Left ventricle myocardium superior (tissue), 1 donor: ENCODE data around the gene RABGAP1L. TPM values are rescaled to one million over a fixed set of nuclear protein-coding genes. Genes with fewer than 3 reads are reported as not detected.
A peak's percentile ranks its signal among the peaks of the same experiment; 100 is the strongest.
"Not testable (repeated sequence)": the region's sequence is repeated elsewhere in the genome, so short reads cannot be mapped to it uniquely, and the experiment has no call there.

Experiments
- ATAC-seq: fragments of 200-7000 bp; cut with Tn5 transposase; one replicate; pipeline ENCODE4 v1.9.1; 2020; ENCODE audit warnings: mild to moderate bottlenecking, moderate library complexity
- DNase-seq: peaks from one replicate; pipeline ENCODE4 v3.0.0-alpha.2; 2020
- intact Hi-C: fragments of 100-400 bp; cut with micrococcal nuclease; formaldehyde crosslinking; loops from one replicate; pipeline ENCODE4 v1.11.0; 2022
- total RNA-seq: library from RNA; stranded (reverse); fragmentation: NEBNext Ultra II Directional; extraction: Animal tissue kit (Norgen Biotek cat#: 25700); gene quantifications from one replicate; pipeline ENCODE4 v1.2.1, GENCODE V29; 2021
- donor health status: DM: no; HTN: yes; CAD: no; lungs with severe emphysema.

The RABGAP1L gene
- total RNA-seq, 1 donor from 2014 or later = 147 TPM

- intact Hi-C loops = no loop called here
- DNase-seq = no peak
- ATAC-seq = no peak
These were observed 239.9 kb downstream of the RABGAP1L start for GRCh38 chr1:174399211-174399610.

GRCh38 chr1:174401075-174401474 is 241.8 kb downstream of the RABGAP1L start:
- intact Hi-C loops = no loop called here
- ATAC-seq = no peak
- DNase-seq = no peak

GRCh38 chr1:174405219-174405618 is 245.9 kb downstream of the RABGAP1L start:
- DNase-seq = no peak
- intact Hi-C loops = no loop called here
- no peak for ATAC-seq

- ATAC-seq (no peak), DNase-seq (no peak)
- intact Hi-C loops = no loop called here
These were observed 247.1 kb downstream of the RABGAP1L start for GRCh38 chr1:174406421-174406820.

- intact Hi-C loops = no loop called here
- DNase-seq = no peak
- ATAC-seq = no peak
These were observed 248.3 kb downstream of the RABGAP1L start for GRCh38 chr1:174407665-174408064.

- intact Hi-C loops = no loop called here
- no peak for ATAC-seq
- no peak for DNase-seq
These were observed 248.8 kb downstream of the RABGAP1L start for GRCh38 chr1:174408146-174408545.

GRCh38 chr1:174409801-174410200 is 250.5 kb downstream of the RABGAP1L start:
- DNase-seq, ATAC-seq: not testable (repeated sequence)
- intact Hi-C loops = loop anchor here (10.0 kb wide), 1 partner anchor 315 kb away; no protein-coding TSS in a partner anchor

GRCh38 chr1:174413632-174414031 is 254.3 kb downstream of the RABGAP1L start:
- peak; percentile 22 for ATAC-seq
- intact Hi-C loops = loop anchor here (10.0 kb wide), 1 partner anchor 311 kb away; no protein-coding TSS in a partner anchor

GRCh38 chr1:174414203-174414602 is 254.9 kb downstream of the RABGAP1L start:
- ATAC-seq (no peak), DNase-seq (no peak)
- intact Hi-C loops = loop anchor here (10.0 kb wide), 1 partner anchor 311 kb away; no protein-coding TSS in a partner anchor

More at GRCh38 chr1:174413632-174414031, 254.3 kb downstream of the RABGAP1L start:
- DNase-seq = no peak

GRCh38 chr1:174415506-174415905 is 256.2 kb downstream of the RABGAP1L start:
- intact Hi-C loops = loop anchor here (10.0 kb wide), 1 partner anchor 309 kb away; no protein-coding TSS in a partner anchor
- DNase-seq = no peak
- ATAC-seq = no peak

GRCh38 chr1:174417921-174418320 is 258.6 kb downstream of the RABGAP1L start:
- DNase-seq = no peak
- ATAC-seq = no peak
- intact Hi-C loops = loop anchor here (10.0 kb wide), 1 partner anchor 307 kb away; no protein-coding TSS in a partner anchor

GRCh38 chr1:174425121-174425520 is 265.8 kb downstream of the RABGAP1L start:
- DNase-seq (no peak), ATAC-seq (no peak)
- intact Hi-C loops = no loop called here

GRCh38 chr1:174426153-174426552 is 266.8 kb downstream of the RABGAP1L start:
- intact Hi-C loops = no loop called here

GRCh38 chr1:174428033-174428432 is 268.7 kb downstream of the RABGAP1L start:
- ATAC-seq (no peak), DNase-seq (no peak)
- intact Hi-C loops = no loop called here

More at GRCh38 chr1:174426153-174426552, 266.8 kb downstream of the RABGAP1L start:
- DNase-seq = no peak
- no peak for ATAC-seq

- intact Hi-C loops = no loop called here
- ATAC-seq (no peak), DNase-seq (no peak)
These were observed 269.4 kb downstream of the RABGAP1L start for GRCh38 chr1:174428739-174429138.

- ATAC-seq (no peak), DNase-seq (no peak)
- intact Hi-C loops = no loop called here
These were observed 274.1 kb downstream of the RABGAP1L start for GRCh38 chr1:174433451-174433850.

GRCh38 chr1:174445351-174445750 is 286.0 kb downstream of the RABGAP1L start:
- ATAC-seq = no peak
- DNase-seq = no peak
- intact Hi-C loops = no loop called here

GRCh38 chr1:174445817-174446216 is 286.5 kb downstream of the RABGAP1L start:
- DNase-seq = no peak
- peak; percentile 40 for ATAC-seq
- intact Hi-C loops = no loop called here

- ATAC-seq (no peak), DNase-seq (no peak)
- intact Hi-C loops = no loop called here
These were observed 288.7 kb downstream of the RABGAP1L start, which contains the start of gene GPR52 for GRCh38 chr1:174447866-174448530. GPR52 (plus strand) TSS chr1:174447964; CDS start chr1:174448112, 148 bp downstream.

- intact Hi-C loops = no loop called here
- DNase-seq (no peak), ATAC-seq (no peak)
These were observed 289.2 kb downstream of the RABGAP1L start for GRCh38 chr1:174448531-174448883.

- no peak for ATAC-seq
- intact Hi-C loops = no loop called here
These were observed 289.7 kb downstream of the RABGAP1L start for GRCh38 chr1:174448974-174449373.

More at GRCh38 chr1:174448974-174449373, 289.7 kb downstream of the RABGAP1L start:
- DNase-seq = no peak
